ENCODE data around the gene WDR41.

GRCh38 chr5:77394064-77394715 is 97.9 kb downstream of the WDR41 start:
- TF ChIP-seq POLR2A (IDR thresholded peaks at IDR 0.05): no peak
- TF ChIP-seq CTCF (IDR thresholded peaks at IDR 0.05): peak in 1 of 4 donors; percentile 16

Data from right lobe of liver (tissue), 4 donors.